ENCODE measurements around the gene CTNND2.

- TF ChIP-seq POLR2A (IDR thresholded peaks at IDR 0.05), result no peak
- TF ChIP-seq, protein P1, sequence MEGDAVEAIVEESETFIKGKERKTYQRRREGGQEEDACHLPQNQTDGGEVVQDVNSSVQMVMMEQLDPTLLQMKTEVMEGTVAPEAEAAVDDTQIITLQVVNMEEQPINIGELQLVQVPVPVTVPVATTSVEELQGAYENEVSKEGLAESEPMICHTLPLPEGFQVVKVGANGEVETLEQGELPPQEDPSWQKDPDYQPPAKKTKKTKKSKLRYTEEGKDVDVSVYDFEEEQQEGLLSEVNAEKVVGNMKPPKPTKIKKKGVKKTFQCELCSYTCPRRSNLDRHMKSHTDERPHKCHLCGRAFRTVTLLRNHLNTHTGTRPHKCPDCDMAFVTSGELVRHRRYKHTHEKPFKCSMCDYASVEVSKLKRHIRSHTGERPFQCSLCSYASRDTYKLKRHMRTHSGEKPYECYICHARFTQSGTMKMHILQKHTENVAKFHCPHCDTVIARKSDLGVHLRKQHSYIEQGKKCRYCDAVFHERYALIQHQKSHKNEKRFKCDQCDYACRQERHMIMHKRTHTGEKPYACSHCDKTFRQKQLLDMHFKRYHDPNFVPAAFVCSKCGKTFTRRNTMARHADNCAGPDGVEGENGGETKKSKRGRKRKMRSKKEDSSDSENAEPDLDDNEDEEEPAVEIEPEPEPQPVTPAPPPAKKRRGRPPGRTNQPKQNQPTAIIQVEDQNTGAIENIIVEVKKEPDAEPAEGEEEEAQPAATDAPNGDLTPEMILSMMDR (IDR thresholded peaks at IDR 0.05), result no peak
These were observed 960 bp upstream of the CTNND2 start for GRCh38 chr5:11905206-11905605.

All from thyroid gland (tissue), 4 donors.